HepG2 (cell line): ENCODE results near the gene GALC. TPM values are rescaled to one million over a fixed set of nuclear protein-coding genes. Genes with fewer than 3 reads are reported as not detected.

Experiments used
- DR1 ChIP-seq: sonication (generic); formaldehyde crosslinking; IDR thresholded peaks from 2 replicates; pipeline ENCODE4 v1.8.0; 2021; ENCODE audit warnings: mild to moderate bottlenecking, missing genetic modification reagents, inconsistent platforms
- GABPA ChIP-seq, 2 experiments: IDR thresholded peaks; 2 replicates each; pipeline ENCODE4 v1.6.1; 2011 to 2016; ENCODE audit warnings: low read depth in 2 of 2, low read length in 1 of 2, missing biosample characterization in 1 of 2, missing genetic modification characterization in 1 of 2
- HMG20B ChIP-seq: conservative IDR thresholded peaks from 2 replicates; pipeline ENCODE4 v1.6.1; 2016; ENCODE audit warnings: missing genetic modification reagents, missing compliant biosample characterization
- HNF4G ChIP-seq, 2 experiments: sonication (generic) in 1 of 2; formaldehyde crosslinking in 1 of 2; IDR thresholded peaks; 2 replicates each; pipeline versions ENCODE4 v1.4.0 to v1.6.1; 2011 to 2020; ENCODE audit warnings: borderline replicate concordance in 2 of 2, low read depth in 2 of 2, mild to moderate bottlenecking in 2 of 2, low read length in 1 of 2, missing genetic modification reagents in 1 of 2, moderate library complexity in 1 of 2
- MEIS2 ChIP-seq: sonication (generic); formaldehyde crosslinking; IDR thresholded peaks from 2 replicates; pipeline ENCODE4 v1.9.0; 2021; ENCODE audit warnings: mild to moderate bottlenecking, missing genetic modification reagents
- NCOA2 ChIP-seq: sonication (generic); formaldehyde crosslinking; IDR thresholded peaks from 2 replicates; pipeline ENCODE4 v1.8.0; 2022; ENCODE audit warnings: inconsistent platforms
- NFIC ChIP-seq: IDR thresholded peaks from 2 replicates; pipeline ENCODE4 v1.6.1; 2012; ENCODE audit warnings: mild to moderate bottlenecking, low read length, inconsistent platforms
- RCOR2 ChIP-seq: IDR thresholded peaks from 2 replicates; pipeline ENCODE4 v1.6.1; 2016; ENCODE audit warnings: missing biosample characterization, missing genetic modification reagents
- SMAD9 ChIP-seq: sonication (generic); formaldehyde crosslinking; IDR thresholded peaks from 2 replicates; pipeline ENCODE4 v1.5.1; 2020; ENCODE audit warnings: mild to moderate bottlenecking, missing genetic modification reagents
- ZNF556 ChIP-seq: sonication (generic); formaldehyde crosslinking; IDR thresholded peaks from 2 replicates; pipeline ENCODE4 v1.4.0; 2020; ENCODE audit warnings: mild to moderate bottlenecking, missing genetic modification reagents, borderline replicate concordance
- polyA plus RNA-seq, 8 experiments: library from polyadenylated mRNA; depleted of rRNA in 3 of 8; stranded (reverse) in 7 of 8; unstranded in 1 of 8; fragments of >200 nt; fragmentation: Illumina TruSeq in 4 of 8; extraction: Trizol in 4 of 8; gene quantifications; 2 replicates each; pipeline versions ENCODE4 v1.2.1 to v1.2.3, GENCODE V29; 2011 to 2016; ENCODE audit warnings: low read depth in 4 of 8, missing spikeins in 1 of 8, mixed read lengths in 1 of 8; ENCODE audit not compliant: insufficient read depth in 1 of 8
- total RNA-seq, 5 experiments: library from RNA; depleted of rRNA; stranded (reverse); fragments of >200 nt; fragmentation: Illumina TruSeq; extraction: Trizol; gene quantifications; 2 replicates each; pipeline ENCODE4 v1.2.3, GENCODE V29; 2016; ENCODE audit warnings: low read depth in 1 of 5
- TF ChIP-seq, protein P1 (sequence below): sonication (generic); formaldehyde crosslinking; IDR thresholded peaks from 2 replicates; pipeline ENCODE4 v1.5.0; 2020; ENCODE audit warnings: mild to moderate bottlenecking, missing genetic modification reagents, borderline replicate concordance
- TF ChIP-seq, protein P2 (sequence below), 2 experiments: sonication (generic) in 1 of 2; formaldehyde crosslinking in 1 of 2; IDR thresholded peaks; 2 replicates each; pipeline versions ENCODE4 v1.6.1 to v1.9.0; 2014 to 2022; ENCODE audit warnings: antibody characterized with exemption in 1 of 2, borderline replicate concordance in 1 of 2, inconsistent platforms in 1 of 2, low read depth in 1 of 2, missing genetic modification reagents in 1 of 2
- TF ChIP-seq, protein P3 (sequence below): IDR thresholded peaks from 2 replicates; pipeline ENCODE4 v1.6.1; 2016; ENCODE audit warnings: low read depth
- TF ChIP-seq, protein P4 (sequence below): sonication (generic); formaldehyde crosslinking; conservative IDR thresholded peaks from 2 replicates; pipeline ENCODE4 v1.4.0; 2020; ENCODE audit warnings: missing genetic modification reagents

The GALC gene
- total and polyA plus RNA-seq, 2 of the 13 experiments (the other 11 are each of a cell fraction or from before 2014, with no cell fraction given) = not detected

DNA sequence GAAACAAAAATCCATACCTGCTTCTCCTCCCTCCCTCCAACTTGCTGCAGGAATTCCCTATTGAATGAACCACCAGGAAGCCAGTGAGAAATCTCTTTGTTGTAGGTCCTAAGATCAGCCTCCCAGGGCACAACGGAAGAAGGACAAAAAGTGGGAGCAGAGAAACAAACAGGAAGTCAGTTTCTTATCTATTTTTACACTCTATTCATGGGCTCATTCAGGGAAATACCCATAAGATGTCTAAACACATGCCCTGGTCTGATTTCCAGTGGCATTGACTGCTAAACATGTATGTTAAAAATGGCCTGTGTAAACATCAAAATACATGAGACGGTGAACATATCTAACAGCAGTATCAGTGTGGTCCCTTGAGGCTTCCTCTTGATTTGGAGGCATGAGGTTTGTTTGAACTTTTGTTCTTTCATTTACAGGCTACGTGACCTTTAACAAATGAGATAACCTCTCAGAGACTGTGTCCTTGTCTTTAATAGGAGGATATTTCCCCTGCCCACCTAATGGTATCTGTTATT lies 30.7 kb upstream of the GALC start (continued):
- TF ChIP-seq NFIC = peak; percentile 78; the same call in 1 of the 2 replicates
- no peak for TF ChIP-seq ZNF556
- 0 out of 2 replicates have a peak, but pooled peaks have one; percentile 26 for TF ChIP-seq HNF4G (IDR thresholded peaks at IDR 0.05; ENCODE audit: borderline replicate concordance, low read depth, low read length)
- no peak for TF ChIP-seq HNF4G (CRISPR knock-in tag; IDR thresholded peaks at IDR 0.05; ENCODE audit: borderline replicate concordance, low read depth)
- TF ChIP-seq RCOR2 (CRISPR knock-in tag) = peak; percentile 53; the same call in 1 of the 2 replicates
- peak; percentile 68; the same call in 1 of the 2 replicates for TF ChIP-seq HMG20B (CRISPR knock-in tag)
- no peak for TF ChIP-seq MEIS2 (CRISPR knock-in tag)
- TF ChIP-seq, protein P1, sequence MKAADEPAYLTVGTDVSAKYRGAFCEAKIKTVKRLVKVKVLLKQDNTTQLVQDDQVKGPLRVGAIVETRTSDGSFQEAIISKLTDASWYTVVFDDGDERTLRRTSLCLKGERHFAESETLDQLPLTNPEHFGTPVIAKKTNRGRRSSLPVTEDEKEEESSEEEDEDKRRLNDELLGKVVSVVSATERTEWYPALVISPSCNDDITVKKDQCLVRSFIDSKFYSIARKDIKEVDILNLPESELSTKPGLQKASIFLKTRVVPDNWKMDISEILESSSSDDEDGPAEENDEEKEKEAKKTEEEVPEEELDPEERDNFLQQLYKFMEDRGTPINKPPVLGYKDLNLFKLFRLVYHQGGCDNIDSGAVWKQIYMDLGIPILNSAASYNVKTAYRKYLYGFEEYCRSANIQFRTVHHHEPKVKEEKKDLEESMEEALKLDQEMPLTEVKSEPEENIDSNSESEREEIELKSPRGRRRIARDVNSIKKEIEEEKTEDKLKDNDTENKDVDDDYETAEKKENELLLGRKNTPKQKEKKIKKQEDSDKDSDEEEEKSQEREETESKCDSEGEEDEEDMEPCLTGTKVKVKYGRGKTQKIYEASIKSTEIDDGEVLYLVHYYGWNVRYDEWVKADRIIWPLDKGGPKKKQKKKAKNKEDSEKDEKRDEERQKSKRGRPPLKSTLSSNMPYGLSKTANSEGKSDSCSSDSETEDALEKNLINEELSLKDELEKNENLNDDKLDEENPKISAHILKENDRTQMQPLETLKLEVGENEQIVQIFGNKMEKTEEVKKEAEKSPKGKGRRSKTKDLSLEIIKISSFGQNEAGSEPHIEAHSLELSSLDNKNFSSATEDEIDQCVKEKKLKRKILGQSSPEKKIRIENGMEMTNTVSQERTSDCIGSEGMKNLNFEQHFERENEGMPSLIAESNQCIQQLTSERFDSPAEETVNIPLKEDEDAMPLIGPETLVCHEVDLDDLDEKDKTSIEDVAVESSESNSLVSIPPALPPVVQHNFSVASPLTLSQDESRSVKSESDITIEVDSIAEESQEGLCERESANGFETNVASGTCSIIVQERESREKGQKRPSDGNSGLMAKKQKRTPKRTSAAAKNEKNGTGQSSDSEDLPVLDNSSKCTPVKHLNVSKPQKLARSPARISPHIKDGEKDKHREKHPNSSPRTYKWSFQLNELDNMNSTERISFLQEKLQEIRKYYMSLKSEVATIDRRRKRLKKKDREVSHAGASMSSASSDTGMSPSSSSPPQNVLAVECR = no peak; the same call in 1 of the 2 replicates
- TF ChIP-seq, protein P2, sequence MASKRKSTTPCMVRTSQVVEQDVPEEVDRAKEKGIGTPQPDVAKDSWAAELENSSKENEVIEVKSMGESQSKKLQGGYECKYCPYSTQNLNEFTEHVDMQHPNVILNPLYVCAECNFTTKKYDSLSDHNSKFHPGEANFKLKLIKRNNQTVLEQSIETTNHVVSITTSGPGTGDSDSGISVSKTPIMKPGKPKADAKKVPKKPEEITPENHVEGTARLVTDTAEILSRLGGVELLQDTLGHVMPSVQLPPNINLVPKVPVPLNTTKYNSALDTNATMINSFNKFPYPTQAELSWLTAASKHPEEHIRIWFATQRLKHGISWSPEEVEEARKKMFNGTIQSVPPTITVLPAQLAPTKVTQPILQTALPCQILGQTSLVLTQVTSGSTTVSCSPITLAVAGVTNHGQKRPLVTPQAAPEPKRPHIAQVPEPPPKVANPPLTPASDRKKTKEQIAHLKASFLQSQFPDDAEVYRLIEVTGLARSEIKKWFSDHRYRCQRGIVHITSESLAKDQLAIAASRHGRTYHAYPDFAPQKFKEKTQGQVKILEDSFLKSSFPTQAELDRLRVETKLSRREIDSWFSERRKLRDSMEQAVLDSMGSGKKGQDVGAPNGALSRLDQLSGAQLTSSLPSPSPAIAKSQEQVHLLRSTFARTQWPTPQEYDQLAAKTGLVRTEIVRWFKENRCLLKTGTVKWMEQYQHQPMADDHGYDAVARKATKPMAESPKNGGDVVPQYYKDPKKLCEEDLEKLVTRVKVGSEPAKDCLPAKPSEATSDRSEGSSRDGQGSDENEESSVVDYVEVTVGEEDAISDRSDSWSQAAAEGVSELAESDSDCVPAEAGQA (IDR thresholded peaks at IDR 0.05; ENCODE audit: low read depth) = 0 out of 2 replicates have a peak, but pooled peaks have one; percentile 26
- TF ChIP-seq, protein P2 (CRISPR knock-in tag; IDR thresholded peaks at IDR 0.05; ENCODE audit: borderline replicate concordance) = no peak
- TF ChIP-seq, protein P3, sequence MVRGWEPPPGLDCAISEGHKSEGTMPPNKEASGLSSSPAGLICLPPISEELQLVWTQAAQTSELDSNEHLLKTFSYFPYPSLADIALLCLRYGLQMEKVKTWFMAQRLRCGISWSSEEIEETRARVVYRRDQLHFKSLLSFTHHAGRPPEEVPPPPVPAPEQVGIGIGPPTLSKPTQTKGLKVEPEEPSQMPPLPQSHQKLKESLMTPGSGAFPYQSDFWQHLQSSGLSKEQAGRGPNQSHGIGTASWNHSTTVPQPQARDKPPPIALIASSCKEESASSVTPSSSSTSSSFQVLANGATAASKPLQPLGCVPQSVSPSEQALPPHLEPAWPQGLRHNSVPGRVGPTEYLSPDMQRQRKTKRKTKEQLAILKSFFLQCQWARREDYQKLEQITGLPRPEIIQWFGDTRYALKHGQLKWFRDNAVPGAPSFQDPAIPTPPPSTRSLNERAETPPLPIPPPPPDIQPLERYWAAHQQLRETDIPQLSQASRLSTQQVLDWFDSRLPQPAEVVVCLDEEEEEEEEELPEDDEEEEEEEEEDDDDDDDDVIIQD (CRISPR knock-in tag) = 0 out of 2 replicates have a peak, but pooled peaks have one; percentile 41
- TF ChIP-seq GABPA (IDR thresholded peaks at IDR 0.05; ENCODE audit: low read depth, low read length) = no peak
- TF ChIP-seq GABPA (CRISPR knock-in tag; IDR thresholded peaks at IDR 0.05; ENCODE audit: low read depth) = peak; percentile 60
- TF ChIP-seq, protein P4, sequence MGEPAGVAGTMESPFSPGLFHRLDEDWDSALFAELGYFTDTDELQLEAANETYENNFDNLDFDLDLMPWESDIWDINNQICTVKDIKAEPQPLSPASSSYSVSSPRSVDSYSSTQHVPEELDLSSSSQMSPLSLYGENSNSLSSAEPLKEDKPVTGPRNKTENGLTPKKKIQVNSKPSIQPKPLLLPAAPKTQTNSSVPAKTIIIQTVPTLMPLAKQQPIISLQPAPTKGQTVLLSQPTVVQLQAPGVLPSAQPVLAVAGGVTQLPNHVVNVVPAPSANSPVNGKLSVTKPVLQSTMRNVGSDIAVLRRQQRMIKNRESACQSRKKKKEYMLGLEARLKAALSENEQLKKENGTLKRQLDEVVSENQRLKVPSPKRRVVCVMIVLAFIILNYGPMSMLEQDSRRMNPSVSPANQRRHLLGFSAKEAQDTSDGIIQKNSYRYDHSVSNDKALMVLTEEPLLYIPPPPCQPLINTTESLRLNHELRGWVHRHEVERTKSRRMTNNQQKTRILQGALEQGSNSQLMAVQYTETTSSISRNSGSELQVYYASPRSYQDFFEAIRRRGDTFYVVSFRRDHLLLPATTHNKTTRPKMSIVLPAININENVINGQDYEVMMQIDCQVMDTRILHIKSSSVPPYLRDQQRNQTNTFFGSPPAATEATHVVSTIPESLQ (CRISPR knock-in tag) = no peak
- TF ChIP-seq SMAD9 (CRISPR knock-in tag) = no peak
- no peak for TF ChIP-seq DR1 (CRISPR knock-in tag)
- TF ChIP-seq NCOA2 (CRISPR knock-in tag) = peak; percentile 42; the same call in 1 of the 2 replicates
